ENCODE measurements around the gene RPL28.

The RPL28 gene

GRCh38 chr19:55379174-55379573, 6.6 kb upstream of the RPL28 start:
- Histone ChIP-seq H3K79me1 (ENCODE audit: low read depth, low read length) (no peaks in the 10 kb centered on the region), H3K18ac (ENCODE audit: low read length) (peak overlapping the region; percentile 71)
- no CpG with 5 or more reads among the region's 11 CpGs for WGBS, 2 donors (ENCODE audit: extremely low coverage in 2 of 2, insufficient read length in 2 of 2, insufficient replicate concordance in 1 of 2)

GRCh38 chr19:55382013-55382412, 3.7 kb upstream of the RPL28 start:
- DNase-seq (ENCODE audit: low spot score): no peak
- no peak overlapping the region for H3K4me3 ChIP-seq (ENCODE audit: low read length in 2 of 2)
- H2AK5ac ChIP-seq (ENCODE audit: low read depth, low read length): no peak overlapping the region
- no peak overlapping the region for H3K4me2 ChIP-seq (ENCODE audit: insufficient read depth, low read length, poor library complexity, severe bottlenecking)
- H2BK12ac ChIP-seq (ENCODE audit: low read length): no peak overlapping the region
- H4K91ac ChIP-seq (ENCODE audit: low read depth, low read length, poor library complexity): no peak overlapping the region
- H2BK120ac ChIP-seq (ENCODE audit: low read depth, low read length): no peak overlapping the region
- H2BK15ac ChIP-seq (ENCODE audit: low read length): no peak overlapping the region
- H4K8ac ChIP-seq (ENCODE audit: low read depth, low read length): no peak overlapping the region
- H2AFZ ChIP-seq (ENCODE audit: low read length): no peak overlapping the region
- H3K36me3 ChIP-seq (replicated peaks in 1 of 2; ENCODE audit: control insufficient read depth in 2 of 2, insufficient read depth in 2 of 2, low read length in 2 of 2): peaks cover 2 to 7% of the 10 kb centered on the region in 2 donors
- H2BK5ac ChIP-seq (ENCODE audit: low read length): no peak overlapping the region
- H3K9me3 ChIP-seq (replicated peaks in 1 of 2; ENCODE audit: control insufficient read depth in 2 of 2, insufficient read depth in 1 of 2, low read depth in 1 of 2, low read length in 2 of 2): peaks cover 2% of the 10 kb centered on the region in 2 donors
- peaks cover 7% of the 10 kb centered on the region for H3K79me1 ChIP-seq (ENCODE audit: low read depth, low read length)
- 100% methylated on average over 3 of the region's 5 CpGs for WGBS, 2 donors (ENCODE audit: extremely low coverage in 2 of 2, insufficient read length in 2 of 2, insufficient replicate concordance in 1 of 2)
- peaks cover 0 to 15% (median 0%) of the 10 kb centered on the region in 3 experiments for H3K27me3 ChIP-seq (ENCODE audit: control insufficient read depth in 3 of 3, insufficient read depth in 3 of 3, low read depth in 1 of 3, low read length in 3 of 3)
- no peak overlapping the region for H3K27ac ChIP-seq (replicated peaks; ENCODE audit: low read length)
- H3K4me1 ChIP-seq (ENCODE audit: control insufficient read depth in 2 of 2, insufficient read depth in 1 of 2, low read depth in 1 of 2, low read length in 2 of 2): peaks cover 25 to 26% of the 10 kb centered on the region in 2 donors
- H3K14ac ChIP-seq (ENCODE audit: low read length): no peak overlapping the region
- H3K4ac ChIP-seq (ENCODE audit: low read length): no peak overlapping the region
- no peak overlapping the region for H3K9ac ChIP-seq (ENCODE audit: low read depth, low read length, poor library complexity)
- H3K23ac ChIP-seq (ENCODE audit: low read depth, low read length, poor library complexity): no peak overlapping the region
- no peak overlapping the region for H3K18ac ChIP-seq (ENCODE audit: low read length)

More at GRCh38 chr19:55379174-55379573, 6.6 kb upstream of the RPL28 start:
- no peak overlapping the region for H4K91ac ChIP-seq (ENCODE audit: low read depth, low read length, poor library complexity)
- H3K9ac ChIP-seq (ENCODE audit: low read depth, low read length, poor library complexity): no peak overlapping the region
- H3K9me3 ChIP-seq (replicated peaks in 1 of 2; ENCODE audit: control insufficient read depth in 2 of 2, insufficient read depth in 1 of 2, low read depth in 1 of 2, low read length in 2 of 2): peaks cover 2% of the 10 kb centered on the region in 2 donors
- peak overlapping the region; percentile 83 for H2BK5ac ChIP-seq (ENCODE audit: low read length)
- no peak overlapping the region for H2AFZ ChIP-seq (ENCODE audit: low read length)
- H3K4me2 ChIP-seq (ENCODE audit: insufficient read depth, low read length, poor library complexity, severe bottlenecking): no peak overlapping the region
- no peak overlapping the region for H3K27ac ChIP-seq (replicated peaks; ENCODE audit: low read length)
- H4K8ac ChIP-seq (ENCODE audit: low read depth, low read length): no peak overlapping the region
- peak overlapping the region; percentile 65 for H3K23ac ChIP-seq (ENCODE audit: low read depth, low read length, poor library complexity)
- H2BK12ac ChIP-seq (ENCODE audit: low read length): no peak overlapping the region
- H3K27me3 ChIP-seq (ENCODE audit: control insufficient read depth in 3 of 3, insufficient read depth in 3 of 3, low read depth in 1 of 3, low read length in 3 of 3): peaks cover 0 to 15% (median 0%) of the 10 kb centered on the region in 3 experiments
- no peak overlapping the region for H3K4me3 ChIP-seq (ENCODE audit: low read length in 2 of 2)
- no peaks in the 10 kb centered on the region for H3K36me3 ChIP-seq (replicated peaks in 1 of 2; ENCODE audit: control insufficient read depth in 2 of 2, insufficient read depth in 2 of 2, low read length in 2 of 2)
- no peak for DNase-seq (ENCODE audit: low spot score)
- H2BK15ac ChIP-seq (ENCODE audit: low read length): peak overlapping the region; percentile 56
- no peak overlapping the region for H3K14ac ChIP-seq (ENCODE audit: low read length)
- peak overlapping the region; percentile 97 for H2AK5ac ChIP-seq (ENCODE audit: low read depth, low read length)
- H3K4ac ChIP-seq (ENCODE audit: low read length): no peak overlapping the region
- peaks cover 27 to 28% of the 10 kb centered on the region in 2 donors for H3K4me1 ChIP-seq (ENCODE audit: control insufficient read depth in 2 of 2, insufficient read depth in 1 of 2, low read depth in 1 of 2, low read length in 2 of 2)
- peak overlapping the region; percentile 92 for H2BK120ac ChIP-seq (ENCODE audit: low read depth, low read length)

GRCh38 chr19:55382522-55383054, 3.1 kb upstream of the RPL28 start:
- no peak for DNase-seq (ENCODE audit: low spot score)
- Histone ChIP-seq H2BK5ac (ENCODE audit: low read length) (no peak overlapping the region), H3K27me3 (ENCODE audit: control insufficient read depth in 3 of 3, insufficient read depth in 3 of 3, low read depth in 1 of 3, low read length in 3 of 3) (peaks cover 0 to 13% (median 0%) of the 10 kb centered on the region in 3 experiments), H2AK5ac (ENCODE audit: low read depth, low read length) (peak overlapping the region; percentile 33), H4K8ac (ENCODE audit: low read depth, low read length) (no peak overlapping the region), H3K4me3 (ENCODE audit: low read length in 2 of 2) (no peak overlapping the region), H3K23ac (ENCODE audit: low read depth, low read length, poor library complexity) (no peak overlapping the region), H2BK15ac (ENCODE audit: low read length) (no peak overlapping the region), H2BK120ac (ENCODE audit: low read depth, low read length) (no peak overlapping the region), H3K79me1 (ENCODE audit: low read depth, low read length) (peaks cover 13% of the 10 kb centered on the region), H3K4me2 (ENCODE audit: insufficient read depth, low read length, poor library complexity, severe bottlenecking) (no peak overlapping the region), H3K9ac (ENCODE audit: low read depth, low read length, poor library complexity) (no peak overlapping the region), H3K27ac (replicated peaks; ENCODE audit: low read length) (no peak overlapping the region), H3K9me3 (replicated peaks in 1 of 2; ENCODE audit: control insufficient read depth in 2 of 2, insufficient read depth in 1 of 2, low read depth in 1 of 2, low read length in 2 of 2) (peaks cover 2% of the 10 kb centered on the region in 2 donors), H3K14ac (ENCODE audit: low read length) (no peak overlapping the region), H3K4me1 (ENCODE audit: control insufficient read depth in 2 of 2, insufficient read depth in 1 of 2, low read depth in 1 of 2, low read length in 2 of 2) (peaks cover 27 to 28% of the 10 kb centered on the region in 2 donors), H3K36me3 (replicated peaks in 1 of 2; ENCODE audit: control insufficient read depth in 2 of 2, insufficient read depth in 2 of 2, low read length in 2 of 2) (peaks cover 8 to 12% of the 10 kb centered on the region in 2 donors), H2BK12ac (ENCODE audit: low read length) (no peak overlapping the region), H3K18ac (ENCODE audit: low read length) (no peak overlapping the region), H2AFZ (ENCODE audit: low read length) (no peak overlapping the region), H3K4ac (ENCODE audit: low read length) (no peak overlapping the region), H4K91ac (ENCODE audit: low read depth, low read length, poor library complexity) (no peak overlapping the region)
- no CpG with 5 or more reads among the region's 3 CpGs for WGBS, 2 donors (ENCODE audit: extremely low coverage in 2 of 2, insufficient read length in 2 of 2, insufficient replicate concordance in 1 of 2)

GRCh38 chr19:55383279-55384130, 2.2 kb upstream of the RPL28 start:
- H2BK5ac ChIP-seq (ENCODE audit: low read length): no peak overlapping the region
- H3K4me2 ChIP-seq (ENCODE audit: insufficient read depth, low read length, poor library complexity, severe bottlenecking): peak overlapping the region; percentile 94
- H3K36me3 ChIP-seq (replicated peaks in 1 of 2; ENCODE audit: control insufficient read depth in 2 of 2, insufficient read depth in 2 of 2, low read length in 2 of 2): peaks cover 17 to 21% of the 10 kb centered on the region in 2 donors
- H3K14ac ChIP-seq (ENCODE audit: low read length): no peak overlapping the region
- peak overlapping the region; percentile 95 for H3K9ac ChIP-seq (ENCODE audit: low read depth, low read length, poor library complexity)
- peak overlapping the region; percentile 97 for H3K18ac ChIP-seq (ENCODE audit: low read length)
- H4K8ac ChIP-seq (ENCODE audit: low read depth, low read length): no peak overlapping the region
- peak overlapping the region; percentile 86 for H2AK5ac ChIP-seq (ENCODE audit: low read depth, low read length)
- H2AFZ ChIP-seq (ENCODE audit: low read length): peak overlapping the region; percentile 50
- no peak overlapping the region for H4K91ac ChIP-seq (ENCODE audit: low read depth, low read length, poor library complexity)
- peak overlapping the region; percentile 29 to 82 for H3K4me3 ChIP-seq (ENCODE audit: low read length in 2 of 2)
- no CpG with 5 or more reads among the region's 88 CpGs for WGBS, 2 donors (ENCODE audit: extremely low coverage in 2 of 2, insufficient read length in 2 of 2, insufficient replicate concordance in 1 of 2)
- H3K23ac ChIP-seq (ENCODE audit: low read depth, low read length, poor library complexity): peak overlapping the region; percentile 75
- peak overlapping the region; percentile 36 for H3K27ac ChIP-seq (replicated peaks; ENCODE audit: low read length)
- peaks cover 29 to 30% of the 10 kb centered on the region in 2 donors for H3K4me1 ChIP-seq (ENCODE audit: control insufficient read depth in 2 of 2, insufficient read depth in 1 of 2, low read depth in 1 of 2, low read length in 2 of 2)
- H2BK120ac ChIP-seq (ENCODE audit: low read depth, low read length): no peak overlapping the region
- peaks cover 19% of the 10 kb centered on the region for H3K79me1 ChIP-seq (ENCODE audit: low read depth, low read length)
- peak overlapping the region; percentile 72 for H3K4ac ChIP-seq (ENCODE audit: low read length)
- peaks cover 0 to 5% (median 0%) of the 10 kb centered on the region in 3 experiments for H3K27me3 ChIP-seq (ENCODE audit: control insufficient read depth in 3 of 3, insufficient read depth in 3 of 3, low read depth in 1 of 3, low read length in 3 of 3)
- DNase-seq (ENCODE audit: low spot score): peak; percentile 64
- no peak overlapping the region for H2BK12ac ChIP-seq (ENCODE audit: low read length)
- H2BK15ac ChIP-seq (ENCODE audit: low read length): peak overlapping the region; percentile 46
- peaks cover 2% of the 10 kb centered on the region in 2 donors for H3K9me3 ChIP-seq (replicated peaks in 1 of 2; ENCODE audit: control insufficient read depth in 2 of 2, insufficient read depth in 1 of 2, low read depth in 1 of 2, low read length in 2 of 2)

Data from neuronal stem cell (in vitro differentiated cells).